Stomach (tissue), 9 donors: ENCODE measurements around the gene IL4. TPM values are rescaled to one million over a fixed set of nuclear protein-coding genes. Genes with fewer than 3 reads are reported as not detected.

Source experiments
- DNase-seq, 2 donors: peaks; one replicate each; pipeline versions ENCODE4 v3.0.0 to v3.0.0-alpha.2; 2013 to 2019
- H3K27ac ChIP-seq, 5 donors: fragments of 200-600 bp in 4 of 5; sonication (generic) in 4 of 5; one replicate each; pipeline ENCODE4 v1.5.1; 2013 to 2019; ENCODE audit warnings: mild to moderate bottlenecking in 1 of 5, moderate library complexity in 1 of 5
- H3K27me3 ChIP-seq, 3 donors: fragments of 200-600 bp; sonication (generic); one replicate each; pipeline ENCODE4 v1.5.1; 2017 to 2019; ENCODE audit warnings: mixed run types in 1 of 3
- H3K36me3 ChIP-seq, 4 donors: fragments of 200-600 bp; sonication (generic); 1 replicate in 3 of 4; 2 replicates in 1 of 4; pipeline ENCODE4 v1.5.1; 2016 to 2019
- H3K4me1 ChIP-seq, 4 donors: fragments of 200-600 bp; sonication (generic); one replicate each; pipeline ENCODE4 v1.5.1; 2016 to 2019
- H3K4me3 ChIP-seq, 4 donors: fragments of 200-600 bp; sonication (generic) in 3 of 4; one replicate each; pipeline ENCODE4 v1.5.1; 2016 to 2019; ENCODE audit warnings: mild to moderate bottlenecking in 1 of 4
- H3K9me3 ChIP-seq, 4 donors: fragments of 200-600 bp; sonication (generic); one replicate each; pipeline ENCODE4 v1.5.1; 2016 to 2019
- CTCF ChIP-seq, 7 experiments: fragments of 450-650 bp in 4 of 7; fragments of 200-600 bp in 3 of 7; sonication (generic) in 3 of 7; IDR thresholded peaks; one replicate each; pipeline ENCODE4 v1.5.1; 2016 to 2019; ENCODE audit warnings: antibody characterized with exemption in 7 of 7, control low read depth in 2 of 7, mild to moderate bottlenecking in 1 of 7
- EP300 ChIP-seq: sonication (generic); formaldehyde crosslinking; IDR thresholded peaks from one replicate; pipeline ENCODE4 v1.6.1; 2017; ENCODE audit warnings: antibody characterized with exemption
- POLR2A ChIP-seq, 4 donors: fragments of 450-650 bp; IDR thresholded peaks; one replicate each; pipeline ENCODE4 v1.6.1; 2016; ENCODE audit warnings: antibody characterized with exemption in 4 of 4, control low read depth in 2 of 4, mild to moderate bottlenecking in 1 of 4, moderate library complexity in 1 of 4
- POLR2AphosphoS5 ChIP-seq, 3 donors: sonication (generic); formaldehyde crosslinking; IDR thresholded peaks; one replicate each; pipeline ENCODE4 v1.6.1; 2016; ENCODE audit warnings: antibody characterized with exemption in 3 of 3
- WGBS, 5 donors: extraction: QIAGEN DNeasy Blood & Tissue Kit in 3 of 5; methylation state at CpG; one replicate each; pipeline versions ENCODE4 v1.1.5 to v1.1.7; 2013 to 2018; 5-methylcytosine and 5-hydroxymethylcytosine counted together
- intact Hi-C: fragments of 100-400 bp; cut with DNase I; formaldehyde crosslinking; loops from one replicate; pipeline ENCODE4 v1.15.1; 2023; ENCODE audit warnings: low total_unique reads
- polyA plus RNA-seq, 3 donors: library from polyadenylated mRNA; stranded (reverse); fragments of 200-250 nt; gene quantifications; one replicate each; pipeline ENCODE4 v1.2.3, GENCODE V29; 2013
- total RNA-seq, 5 donors: library from RNA; depleted of rRNA; stranded (reverse); fragments of >200 nt; gene quantifications; one replicate each; pipeline versions ENCODE4 v1.1.0 to v1.2.3, GENCODE V29; 2014 to 2016
- donor health status: healthy with polysubstance abuse.
- donor health status: Bipolar disorder and iron deficiency.
- donor health status: healthy.

IL4 gene
- total and polyA plus RNA-seq, 8 donors: not detected

- no peaks in the 10 kb centered on the region for H3K27me3 ChIP-seq
- H3K4me1 ChIP-seq: peaks cover 0 to 3% (median under 1%) of the 10 kb centered on the region in 4 donors
- no peak overlapping the region for H3K4me3 ChIP-seq
- H3K9me3 ChIP-seq: no peaks in the 10 kb centered on the region
- no peaks in the 10 kb centered on the region for H3K36me3 ChIP-seq
- no peak for TF ChIP-seq EP300
- TF ChIP-seq POLR2A (IDR thresholded peaks at IDR 0.05): no peak
- WGBS, 5 donors: 88 to 98% (median 92%) methylated on average over 11 to 14 of the region's 14 CpGs
- intact Hi-C loops: no loop called here
- H3K27ac ChIP-seq: no peak overlapping the region
- DNase-seq: no peak
Observed at GRCh38 chr5:132668706-132669454, 4.9 kb upstream of the IL4 start.

- no peak overlapping the region for H3K4me3 ChIP-seq
- intact Hi-C loops: no loop called here
- H3K27ac ChIP-seq: no peak overlapping the region
- no peak for TF ChIP-seq POLR2AphosphoS5 (IDR thresholded peaks at IDR 0.05)
- no peak for TF ChIP-seq CTCF (IDR thresholded peaks at IDR 0.05)
- no peak for TF ChIP-seq EP300
- peaks cover 0 to 6% (median 5%) of the 10 kb centered on the region in 4 donors for H3K4me1 ChIP-seq
- DNase-seq: peak in 1 of 2 donors; percentile 3
- H3K9me3 ChIP-seq: no peaks in the 10 kb centered on the region
- no peaks in the 10 kb centered on the region for H3K36me3 ChIP-seq
- 81 to 91% (median 86%) methylated on average over 7 of the region's 7 CpGs for WGBS, 5 donors
- H3K27me3 ChIP-seq: no peaks in the 10 kb centered on the region
Observed at GRCh38 chr5:132669455-132669820, 4.4 kb upstream of the IL4 start.

- 84 to 91% (median 90%) methylated on average over 16 of the region's 16 CpGs for WGBS, 5 donors
Observed at GRCh38 chr5:132669966-132670882, 3.6 kb upstream of the IL4 start.

GRCh38 chr5:132671000-132671399 lies 2.8 kb upstream of the IL4 start:
- no peak for TF ChIP-seq POLR2A (IDR thresholded peaks at IDR 0.05)
- TF ChIP-seq POLR2AphosphoS5 (IDR thresholded peaks at IDR 0.05): no peak
- no peak for TF ChIP-seq CTCF (IDR thresholded peaks at IDR 0.05)
- TF ChIP-seq EP300: no peak
- Histone ChIP-seq H3K27me3 (no peaks in the 10 kb centered on the region), H3K4me3 (no peak overlapping the region), H3K9me3 (no peaks in the 10 kb centered on the region), H3K27ac (no peak overlapping the region), H3K4me1 (peaks cover 5 to 14% (median 9%) of the 10 kb centered on the region in 4 donors), H3K36me3 (no peaks in the 10 kb centered on the region)
- DNase-seq: no peak
- 96 to 100% (median 98%) methylated on average over 3 of the region's 3 CpGs for WGBS, 5 donors
- intact Hi-C loops: no loop called here

More at GRCh38 chr5:132669966-132670882, 3.6 kb upstream of the IL4 start:
- H3K9me3 ChIP-seq: no peaks in the 10 kb centered on the region
- peaks cover 5 to 14% (median 9%) of the 10 kb centered on the region in 4 donors for H3K4me1 ChIP-seq
- no peak overlapping the region for H3K4me3 ChIP-seq
- no peak overlapping the region for H3K27ac ChIP-seq
- no peak for DNase-seq
- no peaks in the 10 kb centered on the region for H3K36me3 ChIP-seq
- intact Hi-C loops: no loop called here
- TF ChIP-seq POLR2AphosphoS5 (IDR thresholded peaks at IDR 0.05): no peak
- no peak for TF ChIP-seq CTCF (IDR thresholded peaks at IDR 0.05)
- no peak for TF ChIP-seq EP300
- no peak for TF ChIP-seq POLR2A (IDR thresholded peaks at IDR 0.05)
- H3K27me3 ChIP-seq: no peaks in the 10 kb centered on the region
